ENCODE measurements around the gene SP7. TPM values are rescaled to one million over a fixed set of nuclear protein-coding genes. Genes with fewer than 3 reads are reported as not detected.
"Not testable (repeated sequence)": the region's sequence is repeated elsewhere in the genome, so short reads cannot be mapped to it uniquely, and the experiment has no call there.

SP7 gene
- not detected for total RNA-seq

GRCh38 chr12:53336181-53336681, at the start of gene SP7:
Gene SP7, minus strand, starts transcription at chr12:53336354. Its CDS starts 708 bp downstream, at chr12:53335646.
- DNase-seq, result no peak

GRCh38 chr12:53383258-53383657, 47.1 kb upstream of the SP7 start:
- DNase-seq, result no peak

- DNase-seq, result peak; percentile 36
Measured at GRCh38 chr12:53381731-53382630, 45.8 kb upstream of the SP7 start.

- peak; percentile 16 for DNase-seq
Measured at GRCh38 chr12:53380794-53381730, 44.9 kb upstream of the SP7 start.

GRCh38 chr12:53380104-53380793, 44.1 kb upstream of the SP7 start, which contains the start of gene SP1:
Gene SP1, plus strand, starts transcription at chr12:53380176. Its CDS starts 116 bp downstream, at chr12:53380292.
- peak; percentile 96 for DNase-seq

GRCh38 chr12:53379389-53380103, 43.4 kb upstream of the SP7 start:
- DNase-seq, result peak; percentile 100

- DNase-seq, result no peak
Measured at GRCh38 chr12:53378724-53379388, 42.7 kb upstream of the SP7 start.

GRCh38 chr12:53378222-53378621, 42.1 kb upstream of the SP7 start:
- DNase-seq, result no peak

GRCh38 chr12:53376747-53377146, 40.6 kb upstream of the SP7 start:
- no peak for DNase-seq

GRCh38 chr12:53374277-53374676, 38.1 kb upstream of the SP7 start:
- DNase-seq, result not testable (repeated sequence)

- not testable (repeated sequence) for DNase-seq
Measured at GRCh38 chr12:53373554-53374133, 37.5 kb upstream of the SP7 start.

- no peak for DNase-seq
Measured at GRCh38 chr12:53365245-53365904, 29.2 kb upstream of the SP7 start.

GRCh38 chr12:53361638-53362037, 25.5 kb upstream of the SP7 start:
- DNase-seq, result not testable (repeated sequence)

- DNase-seq, result no peak
Measured at GRCh38 chr12:53358836-53359419, 22.8 kb upstream of the SP7 start.

- no peak for DNase-seq
Measured at GRCh38 chr12:53355121-53355520, 19.0 kb upstream of the SP7 start.

GRCh38 chr12:53353257-53353655, 17.1 kb upstream of the SP7 start:
- no peak for DNase-seq

GRCh38 chr12:53352331-53353256, 16.4 kb upstream of the SP7 start:
- peak; percentile 95 for DNase-seq

- DNase-seq, result no peak
Measured at GRCh38 chr12:53347905-53348304, 11.8 kb upstream of the SP7 start.
